Hepatocyte (in vitro differentiated cells): ENCODE measurements around the gene ANKRD1. TPM values are rescaled to one million over a fixed set of nuclear protein-coding genes. Genes with fewer than 3 reads are reported as not detected.

Experiments
- DNase-seq: peaks from one replicate; pipeline ENCODE4 v3.0.0-alpha.2; 2016; ENCODE audit warnings: low spot score
- H2AFZ ChIP-seq: fragments of 200-600 bp; sonication (generic); 2 replicates; pipeline ENCODE4 v1.6.0; 2016; ENCODE audit warnings: antibody characterized with exemption, mild to moderate bottlenecking
- H3K27ac ChIP-seq: fragments of 200-600 bp; sonication (generic); 2 replicates; pipeline ENCODE4 v1.5.1; 2016; ENCODE audit warnings: mild to moderate bottlenecking
- H3K27me3 ChIP-seq: fragments of 200-600 bp; sonication (generic); 2 replicates; pipeline ENCODE4 v1.6.1; 2016
- H3K36me3 ChIP-seq: fragments of 200-600 bp; sonication (generic); replicated peaks from 2 replicates; pipeline ENCODE4 v1.5.1; 2016; ENCODE audit warnings: low read depth; ENCODE audit not compliant: insufficient read depth
- H3K4me1 ChIP-seq: fragments of 200-600 bp; sonication (generic); 2 replicates; pipeline ENCODE4 v1.5.1; 2016; ENCODE audit warnings: mild to moderate bottlenecking, moderate library complexity; ENCODE audit not compliant: insufficient read depth
- H3K4me2 ChIP-seq: fragments of 200-600 bp; sonication (generic); 2 replicates; pipeline ENCODE4 v1.6.0; 2016
- H3K4me3 ChIP-seq: fragments of 200-600 bp; sonication (generic); 2 replicates; pipeline ENCODE4 v1.5.1; 2016; ENCODE audit warnings: mild to moderate bottlenecking
- H3K79me2 ChIP-seq: fragments of 200-600 bp; sonication (generic); 2 replicates; pipeline ENCODE4 v1.6.0; 2017; ENCODE audit warnings: mild to moderate bottlenecking
- H3K9me2 ChIP-seq: fragments of 200-600 bp; sonication (generic); replicated peaks from 2 replicates; pipeline ENCODE4 v1.6.0; 2017; ENCODE audit warnings: mild to moderate bottlenecking; ENCODE audit not compliant: insufficient read depth
- H3K9me3 ChIP-seq: fragments of 200-600 bp; sonication (generic); 2 replicates; pipeline ENCODE4 v1.5.1; 2016; ENCODE audit warnings: low read depth, mild to moderate bottlenecking
- H4K20me1 ChIP-seq: fragments of 200-600 bp; sonication (generic); 2 replicates; pipeline ENCODE4 v1.6.0; 2016; ENCODE audit warnings: mild to moderate bottlenecking; ENCODE audit not compliant: insufficient read depth, poor library complexity, severe bottlenecking
- CTCF ChIP-seq: fragments of 200-600 bp; sonication (generic); IDR thresholded peaks from 2 replicates; pipeline ENCODE4 v1.5.1; 2016; ENCODE audit warnings: antibody characterized with exemption, mild to moderate bottlenecking; ENCODE audit not compliant: poor library complexity
- EZH2 ChIP-seq: fragments of 200-600 bp; sonication (generic); IDR thresholded peaks from 2 replicates; pipeline ENCODE4 v1.6.1; 2016; ENCODE audit warnings: antibody characterized with exemption, mild to moderate bottlenecking, borderline replicate concordance
- EZH2phosphoT487 ChIP-seq: fragments of 200-600 bp; sonication (generic); IDR thresholded peaks from one replicate; pipeline ENCODE4 v1.6.1; 2018; ENCODE audit warnings: antibody characterized with exemption, mild to moderate bottlenecking, low read depth, moderate library complexity; ENCODE audit not compliant: unreplicated experiment, severe bottlenecking
- WGBS: methylation state at CpG from one replicate; pipeline ENCODE4 v1.1.6; 2016; ENCODE audit warnings: low lambda C conversion rate; ENCODE audit errors: missing lambda C conversion rate; 5-methylcytosine and 5-hydroxymethylcytosine counted together
- polyA plus RNA-seq: library from polyadenylated mRNA; unstranded; fragments of >200 nt; fragmentation: Nextera tagmentation; extraction: Ambion mirVana; gene quantifications from 2 replicates; pipeline ENCODE4 v1.2.1, GENCODE V29; 2016
- total RNA-seq: library from RNA; depleted of rRNA; stranded (reverse); fragments of >200 nt; gene quantifications from 2 replicates; pipeline ENCODE4 v1.2.3, GENCODE V29; 2014

ANKRD1 gene
- total and polyA plus RNA-seq, 2 experiments from 2014 or later = 43.4 to 105 TPM

DNA sequence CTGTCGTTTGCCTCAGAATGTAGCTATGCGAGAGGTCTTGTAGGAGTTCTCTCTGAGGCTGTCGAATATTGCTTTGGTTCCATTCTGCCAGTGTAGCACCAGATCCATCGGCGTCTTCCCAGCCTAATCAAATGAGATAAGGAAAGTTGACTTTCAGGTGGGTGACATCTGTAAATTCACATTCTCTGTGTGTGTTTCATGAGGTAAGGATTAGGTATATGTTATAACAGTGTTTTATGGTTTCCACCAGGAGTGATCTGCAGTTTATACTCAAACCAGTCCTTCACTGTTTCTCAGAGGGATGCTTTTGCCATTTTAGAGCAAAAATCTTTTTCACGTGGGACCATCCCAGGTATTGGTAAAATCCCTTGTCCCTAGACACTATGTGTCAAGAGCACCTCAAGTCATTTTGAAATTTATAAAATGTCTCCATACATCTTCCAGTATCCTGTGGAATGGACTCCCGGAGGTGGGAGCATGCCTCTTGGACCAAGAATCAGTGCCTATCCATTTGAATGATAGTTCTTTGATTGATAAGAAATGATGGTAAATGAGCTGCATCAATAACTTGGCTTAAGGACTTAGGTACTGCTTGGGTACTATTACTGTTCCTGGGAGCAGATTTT is 7.9 kb downstream of the ANKRD1 start:
- no peak for TF ChIP-seq EZH2phosphoT487
- no peak for TF ChIP-seq EZH2
- TF ChIP-seq CTCF = no peak
- Histone ChIP-seq H3K9me3 (no peaks in the 10 kb centered on the region), H3K4me2 (no peak overlapping the region), H4K20me1 (no peaks in the 10 kb centered on the region), H3K9me2 (no peaks in the 10 kb centered on the region), H3K4me1 (no peaks in the 10 kb centered on the region), H3K79me2 (no peaks in the 10 kb centered on the region), H2AFZ (no peak overlapping the region), H3K27ac (no peak overlapping the region), H3K27me3 (no peaks in the 10 kb centered on the region), H3K4me3 (no peak overlapping the region), H3K36me3 (no peaks in the 10 kb centered on the region)
- WGBS = 82% methylated on average over 7 of the region's 7 CpGs
- DNase-seq = no peak

GRCh38 chr10:90912174-90912573 is 8.7 kb downstream of the ANKRD1 start:
- H2AFZ ChIP-seq = no peak overlapping the region
- no peaks in the 10 kb centered on the region for H3K9me3 ChIP-seq
- no peaks in the 10 kb centered on the region for H3K9me2 ChIP-seq
- no peak overlapping the region for H3K4me2 ChIP-seq
- no peak for TF ChIP-seq EZH2
- H3K27ac ChIP-seq = no peak overlapping the region
- H4K20me1 ChIP-seq = no peaks in the 10 kb centered on the region
- H3K4me1 ChIP-seq = no peaks in the 10 kb centered on the region
- WGBS = 66% methylated on average over 4 of the region's 4 CpGs
- H3K27me3 ChIP-seq = no peaks in the 10 kb centered on the region
- no peak overlapping the region for H3K4me3 ChIP-seq
- no peaks in the 10 kb centered on the region for H3K36me3 ChIP-seq
- H3K79me2 ChIP-seq = no peaks in the 10 kb centered on the region
- no peak for DNase-seq

DNA sequence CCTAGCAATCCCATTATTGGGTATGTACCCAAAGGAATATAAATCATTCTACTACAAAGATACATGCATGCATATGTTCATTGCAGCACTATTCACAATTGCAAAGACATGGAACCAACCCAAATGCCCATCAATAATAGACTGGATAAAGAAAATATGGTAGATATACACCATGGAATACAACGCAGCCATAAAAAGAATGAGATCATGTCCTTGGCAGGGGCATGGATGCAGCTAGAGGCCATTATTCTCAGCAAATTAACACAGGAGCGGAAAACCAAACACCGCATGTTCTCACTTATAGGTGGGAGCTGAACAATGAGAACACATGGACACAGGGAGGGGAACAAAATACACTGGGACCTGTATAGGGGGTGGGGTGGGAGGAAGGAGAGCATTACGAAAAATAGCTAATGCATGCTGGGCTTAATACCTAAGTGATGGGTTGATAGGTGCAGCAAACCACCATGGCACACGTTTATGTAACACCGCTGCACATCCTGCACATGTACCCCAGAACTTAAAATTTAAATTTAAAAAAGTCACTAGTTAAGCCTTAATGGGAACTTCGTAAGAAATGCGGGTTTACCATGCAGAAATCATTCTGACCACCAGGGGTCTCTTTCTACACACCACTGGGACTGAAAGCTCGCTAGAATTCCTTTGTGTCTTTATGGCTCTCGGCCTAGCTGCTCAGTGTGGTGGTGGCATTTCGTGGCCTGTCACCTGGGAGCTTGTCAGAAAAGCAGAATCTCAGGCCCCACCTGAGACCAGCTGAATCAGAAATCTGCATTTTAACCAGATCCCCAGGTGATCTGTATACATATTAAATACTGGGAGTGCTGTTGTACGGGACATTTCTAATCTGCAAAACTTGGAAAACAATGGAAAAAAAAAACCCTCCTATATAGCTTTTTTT is 9.5 kb downstream of the ANKRD1 start:
- Histone ChIP-seq H3K4me3 (no peak overlapping the region), H3K27me3 (no peaks in the 10 kb centered on the region), H3K4me1 (no peaks in the 10 kb centered on the region), H3K36me3 (no peaks in the 10 kb centered on the region), H3K27ac (peak overlapping the region; percentile 15), H3K9me2 (no peaks in the 10 kb centered on the region), H4K20me1 (no peaks in the 10 kb centered on the region), H3K9me3 (no peaks in the 10 kb centered on the region), H3K4me2 (no peak overlapping the region), H2AFZ (no peak overlapping the region), H3K79me2 (no peaks in the 10 kb centered on the region)
- peak; percentile 88 for DNase-seq
- WGBS = 35% methylated on average over 12 of the region's 12 CpGs
- TF ChIP-seq CTCF (peak; percentile 94), EZH2phosphoT487 (no peak), EZH2 (no peak)

- Histone ChIP-seq H3K27ac (no peak overlapping the region), H3K36me3 (no peaks in the 10 kb centered on the region), H3K9me2 (no peaks in the 10 kb centered on the region), H3K9me3 (no peaks in the 10 kb centered on the region), H3K4me2 (no peak overlapping the region), H3K4me1 (no peaks in the 10 kb centered on the region), H3K4me3 (no peak overlapping the region), H3K79me2 (no peaks in the 10 kb centered on the region), H3K27me3 (no peaks in the 10 kb centered on the region), H4K20me1 (no peaks in the 10 kb centered on the region), H2AFZ (no peak overlapping the region)
- DNase-seq = no peak
- WGBS = 97% methylated on average over 1 of the region's 1 CpG
- TF ChIP-seq CTCF (no peak), EZH2phosphoT487 (no peak), EZH2 (no peak)
Measured at GRCh38 chr10:90906596-90906995, 14.3 kb downstream of the ANKRD1 start.
